Ovary (tissue), 3 donors: ENCODE measurements around the gene TMEM243.

Source experiments
- EP300 ChIP-seq: sonication (generic); formaldehyde crosslinking; IDR thresholded peaks from one replicate; pipeline ENCODE4 v1.6.1; 2017; ENCODE audit warnings: antibody characterized with exemption
- POLR2A ChIP-seq: fragments of 450-650 bp; IDR thresholded peaks from one replicate; pipeline ENCODE4 v1.6.1; 2017; ENCODE audit warnings: antibody characterized with exemption, mild to moderate bottlenecking, moderate library complexity
- TF ChIP-seq, protein P1 (sequence below), 3 donors: fragments of 450-650 bp in 2 of 3; fragments of 200-600 bp in 1 of 3; IDR thresholded peaks; one replicate each; pipeline versions ENCODE4 v1.5.1 to v1.8.0; 2016 to 2022; ENCODE audit warnings: antibody characterized with exemption in 3 of 3, mild to moderate bottlenecking in 1 of 3
- donor health status: DM: no; HTN: no; CAD: no.

DNA sequence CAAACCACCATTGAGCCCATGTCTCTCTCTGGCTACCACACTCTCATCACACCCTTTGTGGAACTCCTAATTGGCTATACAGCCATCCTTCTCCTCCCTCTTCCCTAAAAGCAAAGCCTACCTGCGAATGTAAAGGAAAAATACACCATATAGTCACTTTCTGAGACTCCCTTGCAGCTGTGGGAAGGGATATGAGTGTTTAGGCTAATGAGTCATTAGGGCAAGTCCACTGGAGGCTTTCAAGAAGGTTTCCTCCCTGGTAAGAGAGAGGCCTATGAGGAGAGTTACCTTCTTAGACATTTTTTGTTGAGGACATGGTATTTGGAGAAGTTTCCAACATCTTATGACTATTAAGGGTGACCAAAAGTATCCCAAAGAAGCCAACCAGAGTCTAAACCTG lies 4.1 kb upstream of the TMEM243 start:
- TF ChIP-seq POLR2A (no peak), EP300 (no peak)
- TF ChIP-seq, protein P1, sequence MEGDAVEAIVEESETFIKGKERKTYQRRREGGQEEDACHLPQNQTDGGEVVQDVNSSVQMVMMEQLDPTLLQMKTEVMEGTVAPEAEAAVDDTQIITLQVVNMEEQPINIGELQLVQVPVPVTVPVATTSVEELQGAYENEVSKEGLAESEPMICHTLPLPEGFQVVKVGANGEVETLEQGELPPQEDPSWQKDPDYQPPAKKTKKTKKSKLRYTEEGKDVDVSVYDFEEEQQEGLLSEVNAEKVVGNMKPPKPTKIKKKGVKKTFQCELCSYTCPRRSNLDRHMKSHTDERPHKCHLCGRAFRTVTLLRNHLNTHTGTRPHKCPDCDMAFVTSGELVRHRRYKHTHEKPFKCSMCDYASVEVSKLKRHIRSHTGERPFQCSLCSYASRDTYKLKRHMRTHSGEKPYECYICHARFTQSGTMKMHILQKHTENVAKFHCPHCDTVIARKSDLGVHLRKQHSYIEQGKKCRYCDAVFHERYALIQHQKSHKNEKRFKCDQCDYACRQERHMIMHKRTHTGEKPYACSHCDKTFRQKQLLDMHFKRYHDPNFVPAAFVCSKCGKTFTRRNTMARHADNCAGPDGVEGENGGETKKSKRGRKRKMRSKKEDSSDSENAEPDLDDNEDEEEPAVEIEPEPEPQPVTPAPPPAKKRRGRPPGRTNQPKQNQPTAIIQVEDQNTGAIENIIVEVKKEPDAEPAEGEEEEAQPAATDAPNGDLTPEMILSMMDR (IDR thresholded peaks at IDR 0.05): no peak
